ENCODE results near the gene PGAP1.
"Not testable (repeated sequence)": the region's sequence is repeated elsewhere in the genome, so short reads cannot be mapped to it uniquely, and the experiment has no call there.

Gene PGAP1

GRCh38 chr2:196944570-196944969 lies 18.1 kb upstream of the PGAP1 start:
- no peak for DNase-seq (ENCODE audit: low spot score)

- no peak for DNase-seq (ENCODE audit: low spot score)
Observed at GRCh38 chr2:196941398-196942078, 15.0 kb upstream of the PGAP1 start.

- peak; percentile 19 for DNase-seq (ENCODE audit: low spot score)
Observed at GRCh38 chr2:196939371-196939770, 12.9 kb upstream of the PGAP1 start.

GRCh38 chr2:196935432-196935831 lies 8.9 kb upstream of the PGAP1 start:
- no peak for DNase-seq (ENCODE audit: low spot score)

GRCh38 chr2:196934672-196935071 lies 8.2 kb upstream of the PGAP1 start:
- no peak for DNase-seq (ENCODE audit: low spot score)

GRCh38 chr2:196931555-196931954 lies 5.0 kb upstream of the PGAP1 start:
- no peak for DNase-seq (ENCODE audit: low spot score)

- peak; percentile 24 for DNase-seq (ENCODE audit: low spot score)
Observed at GRCh38 chr2:196927376-196928225, 1.1 kb upstream of the PGAP1 start.

- peak; percentile 32 for DNase-seq (ENCODE audit: low spot score)
Observed at GRCh38 chr2:196925768-196926561, 542 bp downstream of the PGAP1 start.

- DNase-seq (ENCODE audit: low spot score): no peak
Observed at GRCh38 chr2:196925051-196925767, 1.3 kb downstream of the PGAP1 start.

GRCh38 chr2:196924051-196924450 lies 2.5 kb downstream of the PGAP1 start:
- no peak for DNase-seq (ENCODE audit: low spot score)

GRCh38 chr2:196918927-196919326 lies 7.6 kb downstream of the PGAP1 start:
- no peak for DNase-seq (ENCODE audit: low spot score)

- no peak for DNase-seq (ENCODE audit: low spot score)
Observed at GRCh38 chr2:196917802-196918201, 8.7 kb downstream of the PGAP1 start.

GRCh38 chr2:196915507-196916189 lies 10.9 kb downstream of the PGAP1 start:
- no peak for DNase-seq (ENCODE audit: low spot score)

- no peak for DNase-seq (ENCODE audit: low spot score)
Observed at GRCh38 chr2:196914867-196915460, 11.5 kb downstream of the PGAP1 start.

GRCh38 chr2:196913691-196914090 lies 12.8 kb downstream of the PGAP1 start:
- no peak for DNase-seq (ENCODE audit: low spot score)

- DNase-seq (ENCODE audit: low spot score): not testable (repeated sequence)
Observed at GRCh38 chr2:196905365-196905764, 21.1 kb downstream of the PGAP1 start.

GRCh38 chr2:196902828-196903227 lies 23.7 kb downstream of the PGAP1 start:
- no peak for DNase-seq (ENCODE audit: low spot score)

- no peak for DNase-seq (ENCODE audit: low spot score)
Observed at GRCh38 chr2:196900843-196901242, 25.7 kb downstream of the PGAP1 start.

- DNase-seq (ENCODE audit: low spot score): no peak
Observed at GRCh38 chr2:196899976-196900375, 26.5 kb downstream of the PGAP1 start.

GRCh38 chr2:196891136-196891535 lies 35.4 kb downstream of the PGAP1 start:
- DNase-seq (ENCODE audit: low spot score): no peak

- no peak for DNase-seq (ENCODE audit: low spot score)
Observed at GRCh38 chr2:196887431-196887830, 39.1 kb downstream of the PGAP1 start.
